GM12874 (cell line): ENCODE data around the gene DRGX.

Experiments
- TF ChIP-seq, protein P1 (sequence below): IDR thresholded peaks from 2 replicates; pipeline ENCODE4 v1.5.1; 2011; ENCODE audit warnings: low read depth, mild to moderate bottlenecking, control low read depth, low read length, moderate library complexity; ENCODE audit not compliant: insufficient read depth

The DRGX gene

GRCh38 chr10:49325916-49326783 lies 69.7 kb downstream of the DRGX start:
- TF ChIP-seq, protein P1, sequence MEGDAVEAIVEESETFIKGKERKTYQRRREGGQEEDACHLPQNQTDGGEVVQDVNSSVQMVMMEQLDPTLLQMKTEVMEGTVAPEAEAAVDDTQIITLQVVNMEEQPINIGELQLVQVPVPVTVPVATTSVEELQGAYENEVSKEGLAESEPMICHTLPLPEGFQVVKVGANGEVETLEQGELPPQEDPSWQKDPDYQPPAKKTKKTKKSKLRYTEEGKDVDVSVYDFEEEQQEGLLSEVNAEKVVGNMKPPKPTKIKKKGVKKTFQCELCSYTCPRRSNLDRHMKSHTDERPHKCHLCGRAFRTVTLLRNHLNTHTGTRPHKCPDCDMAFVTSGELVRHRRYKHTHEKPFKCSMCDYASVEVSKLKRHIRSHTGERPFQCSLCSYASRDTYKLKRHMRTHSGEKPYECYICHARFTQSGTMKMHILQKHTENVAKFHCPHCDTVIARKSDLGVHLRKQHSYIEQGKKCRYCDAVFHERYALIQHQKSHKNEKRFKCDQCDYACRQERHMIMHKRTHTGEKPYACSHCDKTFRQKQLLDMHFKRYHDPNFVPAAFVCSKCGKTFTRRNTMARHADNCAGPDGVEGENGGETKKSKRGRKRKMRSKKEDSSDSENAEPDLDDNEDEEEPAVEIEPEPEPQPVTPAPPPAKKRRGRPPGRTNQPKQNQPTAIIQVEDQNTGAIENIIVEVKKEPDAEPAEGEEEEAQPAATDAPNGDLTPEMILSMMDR: no peak

DNA sequence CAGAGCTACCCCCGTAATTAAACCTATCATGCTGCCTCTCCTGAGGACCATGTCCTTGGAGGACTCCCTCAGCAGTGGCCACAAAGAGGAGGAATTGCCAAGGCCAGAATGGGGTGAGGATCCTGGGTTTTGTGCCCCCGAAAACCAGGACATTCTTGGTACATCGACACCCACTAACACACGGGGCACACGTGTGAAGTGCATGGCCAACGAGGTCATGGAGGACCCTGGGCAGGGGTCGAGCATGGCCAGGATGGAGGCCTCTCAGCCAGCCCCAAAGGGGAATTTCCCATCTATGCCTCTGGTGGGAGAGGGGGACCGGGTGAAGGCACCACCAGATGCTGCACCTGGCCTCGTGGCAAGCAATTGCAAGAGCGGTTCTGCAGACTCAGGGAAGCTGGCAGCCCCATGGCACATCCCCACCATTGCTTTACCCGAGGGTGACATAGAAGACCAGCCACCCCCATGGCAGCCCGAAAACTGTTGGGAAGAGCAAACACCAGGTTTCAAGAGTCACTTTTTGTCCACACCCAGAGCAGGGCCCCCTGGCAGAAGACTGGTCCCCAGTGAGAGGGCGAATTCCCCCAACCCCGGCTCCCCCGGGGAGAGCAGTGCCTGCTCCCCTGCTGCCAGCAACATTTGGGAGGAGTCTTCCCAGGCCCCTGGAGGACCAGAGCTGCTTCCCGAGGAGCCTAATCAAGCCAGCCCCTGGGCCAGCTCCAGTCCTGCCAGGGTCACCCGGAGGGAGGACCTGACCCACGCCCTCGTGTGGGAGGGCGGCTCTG lies 70.6 kb downstream of the DRGX start:
- TF ChIP-seq, protein P1: no peak

DNA sequence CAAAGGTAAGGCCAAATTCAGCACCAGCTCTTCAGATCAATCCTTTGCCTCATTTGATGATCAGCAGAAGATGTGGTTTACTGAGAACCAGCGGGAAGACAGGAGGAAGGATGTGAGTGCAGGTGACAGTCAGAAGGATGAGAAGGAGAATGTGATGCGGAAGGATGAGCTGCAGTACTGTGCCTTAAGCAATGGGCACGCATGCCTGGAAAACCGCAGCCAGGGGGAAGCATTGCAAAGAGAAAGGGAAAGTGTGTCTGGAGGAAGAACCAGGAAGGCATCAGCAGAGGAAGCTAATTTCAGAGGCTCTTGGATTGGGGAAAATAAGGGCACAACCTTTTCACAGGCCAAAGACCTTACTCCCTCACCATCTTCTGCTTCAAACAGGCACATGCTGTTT lies 71.2 kb downstream of the DRGX start:
- TF ChIP-seq, protein P1: no peak

GRCh38 chr10:49323896-49324270 lies 72.0 kb downstream of the DRGX start:
- TF ChIP-seq, protein P1: no peak

GRCh38 chr10:49323171-49323895 lies 72.6 kb downstream of the DRGX start:
- TF ChIP-seq, protein P1: no peak

DNA sequence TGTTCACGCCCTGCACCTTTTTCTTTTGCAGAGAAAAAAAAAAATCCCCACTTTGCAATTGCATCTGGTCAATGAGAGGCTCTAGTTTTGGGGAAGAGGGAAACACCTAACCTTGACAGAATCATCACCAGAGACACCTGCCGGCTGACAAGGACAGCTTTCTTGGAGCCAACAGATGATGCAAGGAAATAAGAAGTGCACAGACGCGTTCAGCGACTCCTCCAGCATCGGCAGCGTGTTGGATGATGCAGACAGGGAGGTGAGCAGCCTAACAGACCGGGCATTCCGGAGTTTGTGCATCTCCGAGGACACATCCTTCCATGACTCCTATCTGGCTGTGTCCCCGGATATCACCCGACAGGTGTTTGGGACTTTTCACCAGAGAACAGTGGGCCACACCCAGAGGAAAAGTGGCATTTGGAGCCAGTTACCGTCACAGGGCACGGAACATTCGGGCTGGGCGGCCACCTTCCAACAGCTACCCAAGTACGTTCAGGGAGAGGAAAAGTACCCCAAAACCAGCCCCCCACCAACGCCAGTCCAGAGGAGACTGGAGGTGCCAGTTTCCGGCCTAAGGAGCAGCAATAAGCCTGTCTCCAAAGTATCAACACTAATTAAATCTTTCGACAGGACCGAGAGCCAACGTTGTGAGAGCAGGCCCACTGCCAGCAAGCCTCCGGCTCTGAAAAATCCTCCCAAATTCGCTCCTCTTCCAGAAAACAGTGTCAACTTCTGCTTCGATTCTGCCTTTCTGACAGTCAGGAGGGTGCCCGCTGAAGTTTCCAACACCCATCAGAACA lies 73.3 kb downstream of the DRGX start:
- TF ChIP-seq, protein P1: no peak

DNA sequence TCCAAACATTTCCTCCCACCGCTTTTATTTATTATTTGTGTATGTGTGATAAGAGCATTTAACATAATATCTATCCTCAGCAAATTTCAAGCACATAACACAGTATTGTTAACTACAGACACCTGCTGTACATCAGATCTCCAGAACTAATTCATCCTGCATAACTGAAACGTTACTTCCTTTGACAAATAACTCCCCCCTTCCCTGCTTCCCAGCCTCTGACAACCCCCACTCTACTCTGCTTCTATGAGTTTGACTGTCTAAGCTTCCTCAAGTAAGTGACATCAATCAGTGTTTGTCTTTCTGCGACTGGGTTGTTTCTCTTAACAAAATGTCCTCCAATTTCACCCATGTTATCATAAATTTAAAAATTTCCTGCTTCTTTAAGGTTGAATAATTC lies 74.9 kb downstream of the DRGX start:
- TF ChIP-seq, protein P1: no peak
